Endothelial cell of umbilical vein (primary cell): ENCODE measurements around the gene ZSWIM6.

Experiments
- CTCF ChIP-seq, 2 donors: IDR thresholded peaks; 1 replicate in 1 of 2; 2 replicates in 1 of 2; pipeline ENCODE4 v1.5.1; 2011; ENCODE audit warnings: low read length in 2 of 2, mild to moderate bottlenecking in 2 of 2, moderate library complexity in 2 of 2, control low read depth in 1 of 2, inconsistent platforms in 1 of 2, low read depth in 1 of 2; ENCODE audit not compliant: insufficient read depth in 1 of 2; ENCODE audit errors: extremely low read depth in 1 of 2
- EZH2 ChIP-seq: IDR thresholded peaks from 2 replicates; pipeline ENCODE4 v1.6.1; 2012; ENCODE audit warnings: borderline replicate concordance, low read depth, mild to moderate bottlenecking, moderate library complexity, low read length, inconsistent platforms; ENCODE audit not compliant: severe bottlenecking
- FOS ChIP-seq: IDR thresholded peaks from 2 replicates; pipeline ENCODE4 v1.6.1; 2011; ENCODE audit warnings: mild to moderate bottlenecking, low read length, moderate library complexity, borderline replicate concordance; ENCODE audit not compliant: insufficient read depth

- no peak for TF ChIP-seq FOS
- no peak for TF ChIP-seq CTCF (IDR thresholded peaks at IDR 0.05; ENCODE audit: extremely low read depth in 1 of 2, insufficient read depth in 1 of 2, low read depth in 1 of 2, low read length in 2 of 2)
- no peak for TF ChIP-seq EZH2
Observed at GRCh38 chr5:61379677-61380076, 47.6 kb downstream of the ZSWIM6 start.
